ENCODE measurements around the gene CCDC51.
A peak's percentile ranks its signal among the peaks of the same experiment; 100 is the strongest.
"Not testable (repeated sequence)": the region's sequence is repeated elsewhere in the genome, so short reads cannot be mapped to it uniquely, and the experiment has no call there.

CCDC51 gene

GRCh38 chr3:48404440-48405342 lies 35.2 kb downstream of the CCDC51 start:
- DNase-seq, result no peak

DNA sequence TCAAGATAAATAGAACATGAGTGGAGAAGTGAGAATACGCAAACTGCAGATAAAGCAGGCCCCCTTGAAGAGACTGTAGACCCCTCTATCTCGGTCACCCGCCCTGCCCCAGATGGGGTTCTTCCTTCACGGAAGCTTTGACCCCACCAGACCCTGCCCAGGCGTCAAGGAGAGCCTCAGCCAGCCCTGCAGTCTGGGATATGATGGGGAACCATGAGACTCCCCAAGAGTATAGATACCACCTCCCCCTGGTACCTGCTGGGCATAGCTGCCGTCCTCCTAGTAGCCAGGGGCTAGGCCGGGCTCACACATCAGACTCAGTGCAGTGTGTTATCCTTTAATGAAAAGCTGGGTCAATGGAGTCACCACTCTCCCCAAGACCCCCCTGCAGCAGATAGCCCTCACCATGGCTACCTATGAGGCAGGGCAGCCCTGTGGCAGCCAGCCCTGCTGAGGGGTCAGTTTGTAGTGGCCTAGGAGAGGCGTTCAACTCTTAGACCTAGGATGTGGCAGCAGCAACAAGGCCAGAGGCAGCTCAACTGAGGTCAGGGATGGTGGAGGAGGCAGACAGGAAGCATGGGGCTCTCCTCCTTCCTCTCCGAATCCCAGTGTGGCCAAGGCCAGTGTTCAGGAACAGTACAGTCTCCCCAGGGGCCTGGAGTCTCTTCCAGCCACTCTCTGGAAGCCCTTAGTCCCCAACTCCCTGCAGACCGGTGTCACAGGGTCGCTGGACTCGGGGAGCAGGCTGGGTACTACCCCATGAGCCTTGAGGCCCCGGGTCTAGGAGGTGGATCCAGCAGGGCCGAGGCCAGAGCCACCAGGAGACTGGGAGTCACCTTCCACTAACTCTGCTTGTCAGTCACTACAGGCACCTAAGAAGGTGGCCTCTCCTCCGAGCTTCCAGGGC lies 36.1 kb downstream of the CCDC51 start:
- DNase-seq, result no peak

GRCh38 chr3:48402907-48403306 lies 37.0 kb downstream of the CCDC51 start:
- DNase-seq, result no peak

DNA sequence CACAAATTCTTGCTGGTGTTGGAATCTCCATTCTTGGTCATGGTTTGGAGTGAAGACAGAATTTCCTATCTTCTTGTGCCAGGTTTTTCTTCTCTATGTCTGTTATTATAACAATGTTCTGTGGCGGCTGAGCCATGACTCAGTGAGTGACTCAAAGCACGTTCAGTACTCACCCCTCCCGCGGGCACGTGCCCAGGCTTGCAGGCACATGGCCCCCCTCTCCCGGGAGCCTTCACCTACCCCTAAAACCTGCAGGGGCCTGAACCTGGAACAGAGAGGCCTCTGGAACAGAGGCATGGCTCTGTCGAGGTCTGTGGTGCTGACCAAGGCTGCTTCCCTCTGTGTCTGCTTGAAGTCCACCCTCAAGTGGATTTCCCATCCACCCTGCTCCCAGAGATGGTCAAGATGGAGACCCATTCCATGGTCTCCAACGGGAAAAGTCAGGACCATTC lies 37.6 kb downstream of the CCDC51 start:
- DNase-seq, result no peak

GRCh38 chr3:48401434-48401901 lies 38.5 kb downstream of the CCDC51 start:
- DNase-seq, result not testable (repeated sequence)

DNA sequence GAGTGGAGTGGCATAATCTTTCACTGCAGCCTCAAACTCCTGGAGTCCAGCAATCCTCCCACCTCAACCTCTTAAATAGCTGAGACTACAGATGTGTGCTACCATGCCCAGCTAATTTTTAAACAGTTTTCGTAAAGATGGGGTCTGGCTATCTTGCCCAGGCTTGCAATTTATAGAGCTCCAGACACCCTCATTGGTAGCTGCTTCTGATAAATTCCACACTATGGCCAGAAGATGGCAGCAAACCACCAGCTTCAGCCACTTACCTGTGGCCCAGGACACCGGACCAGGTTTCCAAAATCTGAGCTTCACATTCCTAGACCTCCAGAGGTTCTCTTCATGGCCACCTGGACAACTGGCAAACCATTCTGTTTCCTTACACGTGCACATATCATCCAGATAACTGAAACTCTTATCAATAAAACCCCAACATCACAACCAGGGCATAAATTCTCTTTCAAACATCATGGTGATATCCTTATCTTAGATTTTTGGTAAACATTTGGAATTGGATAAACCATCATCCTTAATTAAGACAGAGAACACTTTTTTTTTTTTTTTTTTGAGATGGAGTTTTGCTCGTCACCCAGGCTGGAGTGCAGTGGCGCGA lies 39.0 kb downstream of the CCDC51 start:
- peak; percentile 2 for DNase-seq

- DNase-seq, result no peak
These were observed 40.3 kb downstream of the CCDC51 start for GRCh38 chr3:48399387-48400172.

GRCh38 chr3:48398701-48399386 lies 41.1 kb downstream of the CCDC51 start:
- DNase-seq, result no peak

DNA sequence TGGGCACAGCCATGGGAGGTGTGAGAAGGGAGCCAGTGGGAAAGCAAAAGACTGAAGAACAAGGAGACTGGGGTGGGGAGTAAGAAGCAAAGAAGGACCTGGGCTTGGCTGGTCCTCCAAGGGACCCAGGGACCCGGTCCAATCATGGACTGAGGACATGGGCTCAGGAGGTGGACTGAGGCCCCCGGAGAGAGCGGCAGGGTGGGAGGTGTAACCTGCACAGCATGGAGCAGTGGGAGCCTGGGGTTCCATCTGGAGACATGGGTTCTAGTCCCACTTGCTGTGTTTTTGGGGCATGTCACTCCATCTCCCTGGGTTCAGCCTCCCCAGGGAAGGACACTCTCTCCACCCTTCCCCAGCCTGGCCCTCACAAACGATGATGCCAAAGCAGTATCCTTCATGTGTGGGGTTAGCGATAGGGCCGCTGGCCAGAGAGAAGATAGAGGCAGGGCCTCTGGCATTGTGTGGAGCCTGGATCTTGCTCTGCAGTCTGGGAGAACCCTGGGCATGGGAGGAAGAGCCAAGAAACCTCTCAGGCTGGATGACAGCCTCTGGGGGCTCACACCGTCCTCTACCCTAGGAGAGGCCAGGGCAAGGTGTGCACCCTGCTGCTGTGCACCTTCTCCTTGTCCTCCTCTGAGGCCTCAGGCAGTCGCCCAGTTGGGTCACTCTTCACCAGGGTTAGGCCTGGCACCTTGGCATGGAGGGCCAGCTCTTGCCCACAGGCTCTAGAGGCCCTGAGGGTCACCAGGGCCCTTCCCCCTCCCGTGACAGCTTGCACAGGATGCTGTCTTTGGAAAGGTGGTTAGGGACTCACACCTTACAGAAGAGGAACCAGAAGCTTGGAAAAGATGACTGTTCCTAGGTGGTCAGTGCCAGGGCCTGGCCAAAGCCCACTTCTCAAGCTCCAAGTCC lies 41.9 kb downstream of the CCDC51 start:
- DNase-seq, result no peak

GRCh38 chr3:48395714-48396113 lies 44.2 kb downstream of the CCDC51 start:
- no peak for DNase-seq

GRCh38 chr3:48394391-48394790 lies 45.5 kb downstream of the CCDC51 start:
- no peak for DNase-seq

DNA sequence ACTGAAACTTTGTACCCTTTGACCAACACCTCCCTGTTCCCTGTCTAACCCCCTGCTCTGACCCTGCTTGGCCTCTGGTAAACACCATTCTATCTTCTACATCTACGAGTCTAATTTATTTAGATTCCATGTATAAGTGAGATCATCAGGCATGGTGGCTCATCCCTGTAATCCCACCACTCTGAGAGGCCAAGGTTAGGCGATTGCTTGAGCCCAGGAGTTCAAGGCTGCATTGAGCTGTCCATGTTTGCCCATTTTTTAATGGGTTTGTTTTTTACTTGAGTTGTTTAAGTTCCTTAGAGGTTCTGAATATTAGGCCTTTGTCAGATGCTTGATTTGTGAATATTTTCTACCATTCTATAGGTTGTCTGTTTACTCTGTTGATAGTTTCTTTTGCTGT lies 51.0 kb downstream of the CCDC51 start:
- no peak for DNase-seq

- no peak for DNase-seq
These were observed 52.3 kb downstream of the CCDC51 start for GRCh38 chr3:48387634-48388033.
